ENCODE measurements around the gene PLTP. TPM values are rescaled to one million over a fixed set of nuclear protein-coding genes. Genes with fewer than 3 reads are reported as not detected.

PLTP gene
- total RNA-seq, 1 experiment from 2014 or later: 62.5 TPM

DNA sequence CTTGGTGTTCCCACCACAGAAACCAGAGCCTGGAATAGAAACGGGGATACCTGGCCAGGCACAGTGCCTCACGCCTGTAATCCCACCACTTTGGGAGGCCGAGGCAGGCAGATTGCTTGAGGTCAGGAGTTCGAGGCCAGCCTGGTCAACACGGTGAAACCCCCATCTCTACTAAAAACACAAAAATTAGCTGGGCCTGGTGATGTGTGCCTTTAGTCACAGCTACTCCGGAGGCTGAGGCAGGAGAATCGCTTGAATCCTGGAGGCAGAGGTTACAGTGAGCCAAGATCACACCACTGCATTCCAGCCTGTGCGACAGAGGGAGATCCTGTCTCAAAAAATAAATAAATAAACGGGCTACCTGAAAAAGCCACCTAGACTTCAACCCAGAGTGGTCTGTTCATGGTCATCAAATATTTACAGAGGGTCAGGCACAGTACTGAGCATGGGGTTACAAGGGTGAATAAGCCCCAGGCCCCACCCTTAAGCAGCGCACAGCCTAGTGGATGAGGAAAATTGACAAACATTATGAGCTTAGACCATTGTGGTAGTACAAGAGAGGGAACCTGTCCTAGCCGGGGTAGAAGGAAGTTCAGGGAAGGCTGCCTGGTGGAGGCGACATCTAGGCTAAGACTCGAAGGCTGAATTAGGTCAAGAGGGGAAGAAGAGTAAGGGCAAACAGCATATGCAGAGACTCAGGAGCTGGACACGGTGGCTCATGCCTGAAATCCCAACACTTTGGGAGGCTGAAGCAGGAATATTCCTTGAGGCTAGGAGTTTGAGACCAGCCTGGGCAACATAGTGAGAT is 15.3 kb upstream of the PLTP start:
- H4K5ac ChIP-seq (ENCODE audit: insufficient read length, low read depth, low read length): no peak overlapping the region
- no peak overlapping the region for H2BK5ac ChIP-seq (ENCODE audit: insufficient read length, low read length)
- no peaks in the 10 kb centered on the region for H3K79me2 ChIP-seq (ENCODE audit: insufficient read depth, low read length)
- no peak overlapping the region for H2BK120ac ChIP-seq (ENCODE audit: low read depth, low read length, poor library complexity, severe bottlenecking)
- no peak overlapping the region for H2BK20ac ChIP-seq (ENCODE audit: low read depth, low read length, poor library complexity, severe bottlenecking)
- H2AK5ac ChIP-seq (ENCODE audit: insufficient read length, low read length): no peak overlapping the region
- H3K27me3 Mint-ChIP-seq (ENCODE audit: low read depth): peaks cover 2% of the 10 kb centered on the region
- no peak overlapping the region for H4K8ac ChIP-seq (replicated peaks; ENCODE audit: insufficient read length, low read depth, low read length)
- H2AFZ ChIP-seq (ENCODE audit: low read length): no peak overlapping the region
- no peak for DNase-seq
- no peaks in the 10 kb centered on the region for H3K9me3 ChIP-seq (ENCODE audit: control insufficient read depth, low read depth, low read length)
- H2BK15ac ChIP-seq (ENCODE audit: low read depth, low read length): no peak overlapping the region
- no peaks in the 10 kb centered on the region for H3K9me3 Mint-ChIP-seq
- H2BK12ac ChIP-seq (ENCODE audit: insufficient read length, low read depth, low read length): no peak overlapping the region
- no peak overlapping the region for H3K27ac ChIP-seq (ENCODE audit: insufficient read length, low read depth, low read length)
- no peaks in the 10 kb centered on the region for H3K23me2 ChIP-seq (ENCODE audit: insufficient read length, low read depth, low read length, poor library complexity, severe bottlenecking)
- no peaks in the 10 kb centered on the region for H3K27me3 ChIP-seq (ENCODE audit: insufficient read depth, low read length)
- no peak overlapping the region for H3K23ac ChIP-seq (ENCODE audit: insufficient read length, low read depth, low read length)
- no peak overlapping the region for H4K91ac ChIP-seq (ENCODE audit: insufficient read length, low read depth, low read length)
- no peak overlapping the region for H3T11ph ChIP-seq (ENCODE audit: low read length)
- no peak for TF ChIP-seq CTCF (conservative IDR thresholded peaks at IDR 0.05)
- H3K4me3 Mint-ChIP-seq: no peak overlapping the region; a peak in 1 of 5 replicates
- no peak overlapping the region for H3K18ac ChIP-seq (ENCODE audit: insufficient read length, low read depth, low read length)
- no peaks in the 10 kb centered on the region for H3K79me1 ChIP-seq (ENCODE audit: insufficient read depth, low read depth, low read length, poor library complexity, severe bottlenecking)
- no peak overlapping the region for H3K4me2 ChIP-seq (ENCODE audit: insufficient read depth, insufficient read length, low read length)
- no peak overlapping the region for H3K56ac ChIP-seq (ENCODE audit: insufficient read length, low read depth, low read length)
- H3K36me3 Mint-ChIP-seq (ENCODE audit: insufficient read depth in 1 of 3, low read depth in 3 of 3): peaks cover 0 to 3% (median 0%) of the 10 kb centered on the region in 3 experiments; a peak in 2 of 7 replicates
- H3K4ac ChIP-seq (ENCODE audit: low read depth, low read length): no peak overlapping the region
- no peaks in the 10 kb centered on the region for H3K4me1 ChIP-seq (ENCODE audit: insufficient read depth, low read length)
- H3K9ac ChIP-seq (ENCODE audit: extremely low read depth, insufficient read length, low read length): no peak overlapping the region
- peak overlapping the region in 1 of 3 experiments; percentile 48; a peak in 1 of 7 replicates for H3K27ac Mint-ChIP-seq
- no peak overlapping the region for H3K14ac ChIP-seq (ENCODE audit: insufficient read depth, low read length)
- H3K4me1 Mint-ChIP-seq: peaks cover 9 to 21% of the 10 kb centered on the region in 2 experiments
- H4K20me1 ChIP-seq (ENCODE audit: control insufficient read depth, insufficient read depth, insufficient read length): no peaks in the 10 kb centered on the region
- WGBS (ENCODE audit: extremely low coverage, insufficient read length, low lambda C conversion rate): no CpG with 5 or more reads among the region's 14 CpGs
